Heart left ventricle (tissue), 16 donors: ENCODE data around the gene MTUS2. TPM values are rescaled to one million over a fixed set of nuclear protein-coding genes. Genes with fewer than 3 reads are reported as not detected.

ENCODE experiments used
- ATAC-seq, 4 donors: fragments of 200-7000 bp; cut with Tn5 transposase; one replicate each; pipeline ENCODE4 v1.9.1; 2020 to 2022; ENCODE audit warnings: moderate library complexity in 4 of 4, mild to moderate bottlenecking in 3 of 4, moderate number of reproducible peaks in 1 of 4
- DNase-seq, 5 donors: peaks; one replicate each; pipeline ENCODE4 v3.0.0-alpha.2; 2020
- H3K27ac ChIP-seq, 12 donors: fragments of 200-600 bp; sonication (generic) in 4 of 12; one replicate each; pipeline versions ENCODE4 v1.5.0 to v1.8.0; 2016 to 2022; ENCODE audit warnings: mild to moderate bottlenecking in 2 of 12
- H3K27me3 ChIP-seq, 9 donors: fragments of 200-600 bp; sonication (generic) in 2 of 9; one replicate each; pipeline versions ENCODE4 v1.5.1 to v1.8.0; 2016 to 2022; ENCODE audit warnings: mild to moderate bottlenecking in 3 of 9
- H3K36me3 ChIP-seq, 9 donors: fragments of 200-600 bp; sonication (generic) in 2 of 9; one replicate each; pipeline versions ENCODE4 v1.5.0 to v1.8.0; 2018 to 2022; ENCODE audit warnings: mild to moderate bottlenecking in 2 of 9
- H3K4me1 ChIP-seq, 12 donors: fragments of 200-600 bp; sonication (generic) in 4 of 12; one replicate each; pipeline versions ENCODE4 v1.5.0 to v1.8.0; 2016 to 2022; ENCODE audit warnings: mild to moderate bottlenecking in 3 of 12
- H3K4me3 ChIP-seq, 12 donors: fragments of 200-600 bp; sonication (generic) in 4 of 12; one replicate each; pipeline versions ENCODE4 v1.5.0 to v1.8.0; 2017 to 2022; ENCODE audit warnings: mild to moderate bottlenecking in 9 of 12, moderate library complexity in 4 of 12
- H3K9me3 ChIP-seq, 12 donors: fragments of 200-600 bp; sonication (generic) in 4 of 12; one replicate each; pipeline versions ENCODE4 v1.5.0 to v1.8.0; 2016 to 2022; ENCODE audit warnings: mild to moderate bottlenecking in 1 of 12
- CTCF ChIP-seq, 12 donors: fragments of 200-600 bp; sonication (generic) in 4 of 12; IDR thresholded peaks; one replicate each; pipeline versions ENCODE4 v1.5.0 to v1.8.0; 2018 to 2022; ENCODE audit warnings: antibody characterized with exemption in 12 of 12, mild to moderate bottlenecking in 5 of 12
- POLR2A ChIP-seq, 2 donors: fragments of 450-650 bp; IDR thresholded peaks; one replicate each; pipeline ENCODE4 v1.6.1; 2017; ENCODE audit warnings: antibody characterized with exemption in 2 of 2, mild to moderate bottlenecking in 2 of 2, moderate library complexity in 2 of 2
- WGBS, 4 donors: extraction: QIAGEN DNeasy Blood & Tissue Kit in 2 of 4; methylation state at CpG; one replicate each; pipeline versions ENCODE4 v1.1.5 to v1.1.7; 2013 to 2018; 5-methylcytosine and 5-hydroxymethylcytosine counted together
- intact Hi-C, 10 donors: fragments of 100-400 bp; cut with DNase I; formaldehyde crosslinking; loops; one replicate each; pipeline versions ENCODE4 v1.11.1 to v1.14.2; 2022
- polyA plus RNA-seq, 2 donors: library from polyadenylated mRNA; stranded (reverse); fragments of 200-250 nt; gene quantifications; one replicate each; pipeline ENCODE4 v1.2.3, GENCODE V29; 2013
- total RNA-seq, 9 donors: library from RNA; depleted of rRNA in 2 of 9; stranded (reverse); fragments of >200 nt in 2 of 9; fragmentation: NEBNext Ultra II Directional in 3 of 9; extraction: Animal tissue kit (Norgen Biotek cat#: 25700) in 3 of 9; gene quantifications; one replicate each; pipeline versions ENCODE4 v1.1.0 to v1.2.4, GENCODE V29; 2016 to 2023
- donor health status: ischemic (EF 13 %, LVEDD 7.1; RV severe dilation, severe dysfunction).
- donor health status: healthy with polysubstance abuse.
- donor health status: DM: no; HTN: yes; CAD: no.
- donor health status: DM: no; HTN: no; CAD: no.
- donor health status: ischemic (EF 25% LVEDD 6.9; RV normal size, moderate dysfunction).
- donor health status: ischemic (EF 25% LVEDD 5.7; RV mildly dilated, moderate dysfunction).
- donor health status: healthy.
- donor health status: DM: yes; HTN: yes; CAD: no.
- donor health status: ischemic (EF 35%, LVEDD 5.7; RV mildly dilated, moderate dysfunction).
- donor health status: nonischemic (EF 11% LVEDD 7.7; RV severe dilation, severe dysfunction).
- donor health status: DM: yes; HTN: yes; CAD: no.
- donor health status: PGD.
- donor health status: ischemic (EF 29% LVEDD 5.4; RV normal size, mild dysfunction).
- donor health status: nonischemic (EF 23%, LVEDD 6.1; RV moderate dilation, normal function).

Gene MTUS2
- total and polyA plus RNA-seq, 11 donors: 28.7 to 174 (median 67.9) TPM

DNA sequence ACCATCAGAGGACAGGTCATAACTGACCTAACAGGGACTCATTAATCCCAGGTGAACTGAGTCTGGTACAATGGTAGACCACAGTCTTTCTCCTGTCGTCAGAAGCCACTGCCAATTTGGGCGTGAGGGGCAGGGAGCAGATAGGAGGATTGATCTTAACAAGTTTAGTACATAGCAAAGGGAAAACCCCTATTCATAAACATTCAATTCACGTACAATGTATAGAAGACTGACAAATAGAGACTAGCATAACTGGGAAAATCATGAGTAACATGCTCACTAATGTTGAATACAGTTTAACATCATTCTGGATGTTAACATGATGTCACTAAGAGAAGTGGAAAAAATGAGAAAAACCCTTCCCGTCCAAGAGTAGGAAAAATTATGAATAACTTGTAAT is 721.3 kb downstream of the MTUS2 start:
- WGBS, 4 donors: 94 to 97% (median 97%) methylated on average over 4 of the region's 4 CpGs
- Histone ChIP-seq H3K4me3 (no peak overlapping the region), H3K36me3 (no peaks in the 10 kb centered on the region), H3K27ac (no peak overlapping the region), H3K27me3 (no peaks in the 10 kb centered on the region), H3K9me3 (no peaks in the 10 kb centered on the region), H3K4me1 (peaks cover 0 to 12% (median under 1%) of the 10 kb centered on the region in 12 donors)
- TF ChIP-seq POLR2A (IDR thresholded peaks at IDR 0.05) (no peak), CTCF (IDR thresholded peaks at IDR 0.05) (no peak)
- no peak for DNase-seq
- intact Hi-C loops: no loop called here
- no peak for ATAC-seq

DNA sequence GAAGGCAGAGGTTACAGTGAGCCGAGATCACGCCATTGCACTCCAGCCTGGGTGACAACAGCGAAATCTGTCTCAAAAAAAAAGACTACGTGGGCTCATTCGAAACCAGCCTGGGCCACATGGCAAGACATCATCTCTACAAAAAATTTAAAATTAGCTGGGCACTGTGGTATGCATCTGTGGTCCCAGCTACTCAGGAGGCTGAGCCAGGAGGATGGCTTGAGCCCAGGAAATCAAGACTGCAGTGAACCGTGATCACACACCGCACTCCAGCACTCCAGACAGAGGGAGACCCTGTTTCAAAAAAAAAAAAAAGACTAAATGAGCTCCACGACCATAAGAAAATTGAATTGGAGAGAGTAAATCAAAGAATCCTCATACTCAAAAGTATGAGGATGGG is 722.2 kb downstream of the MTUS2 start:
- peaks cover 0 to 18% (median 2%) of the 10 kb centered on the region in 12 donors for H3K4me1 ChIP-seq
- no peaks in the 10 kb centered on the region for H3K9me3 ChIP-seq
- no peaks in the 10 kb centered on the region for H3K36me3 ChIP-seq
- 97 to 98% (median 98%) methylated on average over 8 of the region's 8 CpGs for WGBS, 4 donors
- H3K27me3 ChIP-seq: no peaks in the 10 kb centered on the region
- no peak overlapping the region for H3K4me3 ChIP-seq
- intact Hi-C loops: no loop called here
- H3K27ac ChIP-seq: no peak overlapping the region
- ATAC-seq (no peak), DNase-seq (no peak)
- TF ChIP-seq POLR2A (IDR thresholded peaks at IDR 0.05) (no peak), CTCF (IDR thresholded peaks at IDR 0.05) (no peak)

GRCh38 chr13:29543230-29544215 is 723.4 kb downstream of the MTUS2 start:
- ATAC-seq (no peak), DNase-seq (no peak)
- no peaks in the 10 kb centered on the region for H3K27me3 ChIP-seq
- no peak overlapping the region for H3K4me3 ChIP-seq
- intact Hi-C loops: no loop called here
- no peaks in the 10 kb centered on the region for H3K9me3 ChIP-seq
- H3K27ac ChIP-seq: no peak overlapping the region
- H3K36me3 ChIP-seq: no peaks in the 10 kb centered on the region
- peaks cover 0 to 14% (median under 1%) of the 10 kb centered on the region in 12 donors for H3K4me1 ChIP-seq
- WGBS, 4 donors: 94 to 95% (median 94%) methylated on average over 16 of the region's 16 CpGs
- no peak for TF ChIP-seq CTCF (IDR thresholded peaks at IDR 0.05)
- no peak for TF ChIP-seq POLR2A (IDR thresholded peaks at IDR 0.05)

DNA sequence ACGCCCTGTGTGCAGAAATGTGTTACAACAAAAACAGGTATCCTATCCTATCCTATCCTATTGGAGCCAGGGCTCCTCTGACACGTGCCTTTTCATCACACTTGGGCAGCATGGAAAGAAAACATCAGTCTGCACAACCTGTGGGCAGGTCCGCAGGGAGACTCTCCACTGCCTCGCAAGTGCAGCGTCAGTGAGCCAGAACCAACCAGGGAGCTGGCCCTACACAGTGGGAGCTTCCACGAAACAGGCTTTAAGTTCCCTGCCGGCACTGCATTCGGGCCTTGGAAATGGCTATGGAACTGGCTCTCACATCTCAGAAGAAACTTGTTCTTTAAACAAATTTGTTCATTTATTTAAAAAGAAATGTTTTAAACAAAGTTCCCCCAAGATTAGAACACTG is 725.8 kb downstream of the MTUS2 start:
- Histone ChIP-seq H3K4me3 (no peak overlapping the region), H3K9me3 (no peaks in the 10 kb centered on the region), H3K36me3 (peaks cover 0 to 9% (median 0%) of the 10 kb centered on the region in 9 donors), H3K4me1 (peaks cover 0 to 9% (median 0%) of the 10 kb centered on the region in 12 donors), H3K27ac (no peak overlapping the region), H3K27me3 (no peaks in the 10 kb centered on the region)
- 94 to 96% (median 94%) methylated on average over 8 of the region's 8 CpGs for WGBS, 4 donors
- DNase-seq: no peak
- no peak for ATAC-seq
- intact Hi-C loops: no loop called here
- TF ChIP-seq POLR2A (IDR thresholded peaks at IDR 0.05) (no peak), CTCF (IDR thresholded peaks at IDR 0.05) (no peak)
